Measurements from ENCODE around the gene GRM2. TPM values are rescaled to one million over a fixed set of nuclear protein-coding genes. Genes with fewer than 3 reads are reported as not detected.

GRM2 gene
- total RNA-seq, 2 donors from 2014 or later: not detected

DNA sequence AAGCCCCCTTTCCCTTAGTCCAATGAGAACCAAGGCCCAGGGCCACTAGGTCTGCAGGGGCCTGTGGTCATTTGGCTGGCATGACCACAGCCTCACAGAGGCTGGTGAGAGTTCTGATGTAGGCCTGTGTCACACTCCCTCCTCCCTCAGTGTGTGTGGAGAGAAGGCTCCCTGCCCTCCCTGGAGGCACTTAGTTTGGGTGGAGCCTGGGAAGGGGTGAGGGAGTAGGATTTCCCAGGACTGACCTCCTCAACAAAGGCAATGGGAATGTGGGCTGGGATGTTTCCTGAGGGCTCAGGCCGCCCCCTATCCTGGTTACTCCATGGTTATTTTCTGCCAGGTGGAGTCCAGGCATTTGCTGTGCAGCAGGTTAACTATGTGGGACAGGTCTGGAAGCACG is 28.2 kb upstream of the GRM2 start:
- intact Hi-C loops (cut with DNase I, micrococcal nuclease): no loop called here

DNA sequence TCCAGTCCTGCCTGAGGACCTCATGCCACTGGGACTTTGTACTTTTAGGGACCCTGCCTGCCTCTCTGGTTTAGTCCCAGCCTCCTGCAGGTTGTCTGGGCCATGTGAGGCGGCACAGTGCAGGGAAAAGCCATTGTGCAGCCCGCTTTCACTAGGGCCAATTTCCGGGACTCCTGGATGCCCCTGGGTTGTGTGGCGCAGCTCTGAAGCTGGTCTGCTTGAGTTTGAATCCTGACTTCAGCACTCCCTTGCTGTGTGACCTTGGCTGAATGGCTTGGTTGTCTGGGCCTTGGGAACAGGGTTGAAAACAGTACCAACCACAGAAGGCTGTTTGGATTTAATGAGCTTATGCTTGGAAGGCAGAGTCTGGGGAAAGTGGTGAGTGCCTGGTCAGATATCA is 27.6 kb upstream of the GRM2 start:
- no peak for ATAC-seq
- DNase-seq: no peak
- intact Hi-C loops (cut with DNase I, micrococcal nuclease): no loop called here

More for the DNA sequence above, 28.2 kb upstream of the GRM2 start:
- no peak for ATAC-seq
- DNase-seq: no peak

DNA sequence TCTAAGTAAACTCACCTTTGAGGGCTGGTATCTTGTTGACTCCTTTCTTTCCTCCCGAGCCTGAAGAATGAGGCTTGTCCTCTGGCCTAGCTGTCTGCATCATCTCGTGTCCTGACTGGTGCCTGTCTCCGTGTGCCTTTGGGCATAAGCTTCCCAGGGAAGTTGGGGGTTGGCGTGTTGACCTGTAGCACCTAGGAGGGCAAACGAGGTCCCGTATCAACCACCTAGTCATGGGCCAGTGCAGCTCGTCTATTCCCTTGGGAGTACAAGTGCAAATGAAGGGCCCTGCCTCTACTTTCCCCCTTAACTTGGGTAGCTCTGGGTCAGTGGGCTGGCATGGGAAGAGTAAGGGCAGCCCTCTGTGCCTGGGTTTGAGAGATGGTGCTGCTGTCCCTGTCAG is 27.1 kb upstream of the GRM2 start:
- ATAC-seq: no peak
- DNase-seq: no peak
- intact Hi-C loops (cut with DNase I, micrococcal nuclease): loop anchor here in 1 of 2 donors (10.0 kb wide), 1 partner anchor 175 kb away; the partner anchor contains the start of gene DCAF1

DNA sequence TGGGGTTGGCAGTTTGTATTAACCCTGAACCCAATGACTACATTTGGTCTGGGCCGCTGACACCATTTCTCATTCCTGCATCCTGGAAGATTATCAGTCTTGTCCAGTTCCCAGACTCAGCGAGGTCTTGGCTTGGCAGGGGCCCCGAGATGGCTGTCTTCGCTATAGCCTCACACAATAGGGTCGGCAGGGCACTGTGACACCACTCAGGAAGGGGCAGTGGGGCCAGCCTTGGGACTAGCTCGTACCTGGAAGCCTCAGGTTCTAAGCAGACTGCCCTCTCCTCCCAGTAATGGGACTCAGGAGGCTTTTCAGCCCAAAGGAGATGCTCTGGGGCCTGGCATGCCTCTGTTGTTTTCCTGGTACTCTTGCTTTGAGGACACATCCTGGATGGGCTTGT is 26.7 kb upstream of the GRM2 start:
- DNase-seq (no peak), ATAC-seq (no peak)
- intact Hi-C loops (cut with DNase I, micrococcal nuclease): loop anchor here in 1 of 2 donors (10.0 kb wide), 1 partner anchor 175 kb away; the partner anchor contains the start of gene DCAF1

DNA sequence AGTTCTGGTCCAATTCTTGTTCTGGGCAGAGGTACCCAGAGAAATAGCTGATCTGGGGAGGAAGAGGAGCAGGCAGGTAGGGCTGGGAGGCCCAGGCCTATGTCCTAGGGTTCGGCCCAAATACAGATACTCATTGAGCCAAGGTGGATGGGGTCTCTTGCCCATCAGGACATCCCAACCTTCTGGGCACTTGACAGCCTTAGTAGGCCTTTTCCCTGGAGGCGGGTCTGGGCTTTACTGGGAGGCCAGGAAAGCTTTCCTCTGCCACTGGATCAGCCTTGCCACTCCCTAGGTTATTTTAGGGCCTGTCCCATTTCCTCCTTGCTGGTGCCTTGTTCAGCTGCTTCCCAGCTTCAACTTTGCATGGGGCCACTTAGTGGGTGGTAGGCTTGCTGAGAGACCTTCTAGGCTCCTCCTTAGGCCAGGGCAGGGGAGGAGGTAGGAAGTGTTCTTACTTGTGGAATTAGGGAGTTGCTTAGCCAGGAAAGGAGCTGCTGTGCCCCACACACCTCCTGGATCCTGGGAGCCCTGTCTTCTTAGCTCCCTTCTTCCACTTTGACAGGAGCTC is 26.1 kb upstream of the GRM2 start:
- DNase-seq: no peak
- intact Hi-C loops (cut with DNase I, micrococcal nuclease): loop anchor here in 1 of 2 donors (10.0 kb wide), 1 partner anchor 176 kb away; the partner anchor contains the start of gene DCAF1
- peak; percentile 48 for ATAC-seq

DNA sequence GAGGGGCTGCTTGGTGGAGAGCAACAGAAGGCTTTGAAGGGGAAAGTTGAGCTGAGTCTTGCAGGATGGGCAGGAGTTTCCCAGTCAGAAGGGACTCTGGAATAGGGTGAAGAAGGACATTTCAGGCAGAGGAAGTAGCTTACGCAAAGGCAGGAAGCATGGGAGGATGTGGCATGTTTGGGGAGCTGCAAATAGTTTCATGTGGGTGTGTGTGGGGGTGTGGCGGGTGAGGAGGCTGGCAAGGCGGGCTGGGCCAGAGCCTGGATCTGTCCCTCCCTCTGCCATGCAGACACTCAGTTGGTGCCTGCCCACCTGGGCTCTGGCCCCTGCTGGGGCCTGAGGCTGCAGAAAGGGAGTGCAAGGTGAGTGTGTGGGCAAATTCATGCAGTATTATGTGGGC is 25.4 kb upstream of the GRM2 start:
- peak; percentile 65 to 69 for DNase-seq
- intact Hi-C loops (cut with DNase I, micrococcal nuclease): loop anchor here in 1 of 2 donors (10.0 kb wide), 1 partner anchor 177 kb away; the partner anchor contains the start of gene DCAF1
- peak; percentile 80 for ATAC-seq

DNA sequence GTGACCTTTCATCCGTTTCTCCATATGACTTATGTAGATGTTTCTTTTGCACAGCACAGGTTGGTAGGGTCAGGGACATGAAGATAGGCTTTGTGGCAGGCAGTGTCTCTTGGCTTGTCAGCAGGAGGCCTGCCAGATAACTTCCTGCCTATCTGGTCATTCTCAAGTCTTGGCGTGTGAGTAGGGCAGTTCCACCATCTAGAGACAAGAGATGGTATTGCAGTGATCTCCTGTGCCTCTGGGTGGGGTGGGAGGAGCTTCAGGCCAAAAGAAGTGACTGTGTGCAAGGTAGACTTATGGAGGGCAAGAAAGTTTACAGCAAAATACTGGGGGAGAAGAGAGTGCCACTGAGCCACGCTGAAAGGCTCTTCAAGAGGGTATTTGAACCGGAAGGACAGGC is 24.8 kb upstream of the GRM2 start:
- DNase-seq (peak; percentile 60 to 77), ATAC-seq (peak; percentile 94)
- intact Hi-C loops (cut with DNase I, micrococcal nuclease): loop anchor here in 1 of 2 donors (10.0 kb wide), 1 partner anchor 177 kb away; the partner anchor contains the start of gene DCAF1

DNA sequence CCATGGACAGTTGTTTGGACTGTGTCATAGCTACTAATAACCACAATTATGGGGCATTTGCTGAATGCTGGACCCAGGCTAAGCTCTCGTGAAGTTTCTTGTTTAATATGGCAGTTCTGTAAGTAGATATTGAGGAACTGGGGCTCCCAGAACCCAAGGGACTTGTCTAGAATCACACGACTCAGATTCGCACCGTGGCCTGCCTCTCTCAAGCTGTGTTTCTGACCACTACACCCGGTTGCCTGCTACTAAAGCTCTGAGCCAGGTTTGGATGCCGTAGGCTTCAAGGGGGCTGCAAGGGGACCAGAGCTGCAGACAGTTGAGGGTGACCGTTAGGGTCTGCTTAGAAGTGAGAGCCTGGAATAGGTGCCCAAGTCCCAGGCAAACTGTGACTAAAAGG is 24.3 kb upstream of the GRM2 start:
- no peak for DNase-seq
- no peak for ATAC-seq
- intact Hi-C loops (cut with DNase I, micrococcal nuclease): loop anchor here in 1 of 2 donors (10.0 kb wide), 1 partner anchor 178 kb away; the partner anchor contains the start of gene DCAF1

DNA sequence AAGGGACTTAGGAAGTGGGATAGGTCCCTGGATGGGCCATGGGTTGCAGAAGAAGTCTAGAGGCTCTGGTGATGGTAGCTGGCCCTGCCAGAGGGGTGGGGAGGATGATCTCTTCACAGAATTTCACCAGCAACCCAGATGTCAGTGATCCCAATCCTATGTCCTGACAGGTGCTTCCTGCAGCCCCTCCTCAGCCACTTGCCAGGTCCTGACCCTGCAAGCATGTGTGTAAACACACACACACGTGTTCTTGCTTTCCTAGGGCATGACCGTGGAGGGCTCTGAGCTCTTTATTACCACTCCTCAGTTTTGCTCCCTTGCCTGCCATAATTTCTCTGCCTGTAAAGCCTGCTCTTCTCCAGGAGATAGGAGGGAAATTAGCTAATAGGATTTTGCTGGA is 23.3 kb upstream of the GRM2 start:
- intact Hi-C loops (cut with DNase I, micrococcal nuclease): loop anchor here in 1 of 2 donors (10.0 kb wide), 1 partner anchor 179 kb away; the partner anchor contains the start of gene DCAF1
- DNase-seq (no peak), ATAC-seq (no peak)

DNA sequence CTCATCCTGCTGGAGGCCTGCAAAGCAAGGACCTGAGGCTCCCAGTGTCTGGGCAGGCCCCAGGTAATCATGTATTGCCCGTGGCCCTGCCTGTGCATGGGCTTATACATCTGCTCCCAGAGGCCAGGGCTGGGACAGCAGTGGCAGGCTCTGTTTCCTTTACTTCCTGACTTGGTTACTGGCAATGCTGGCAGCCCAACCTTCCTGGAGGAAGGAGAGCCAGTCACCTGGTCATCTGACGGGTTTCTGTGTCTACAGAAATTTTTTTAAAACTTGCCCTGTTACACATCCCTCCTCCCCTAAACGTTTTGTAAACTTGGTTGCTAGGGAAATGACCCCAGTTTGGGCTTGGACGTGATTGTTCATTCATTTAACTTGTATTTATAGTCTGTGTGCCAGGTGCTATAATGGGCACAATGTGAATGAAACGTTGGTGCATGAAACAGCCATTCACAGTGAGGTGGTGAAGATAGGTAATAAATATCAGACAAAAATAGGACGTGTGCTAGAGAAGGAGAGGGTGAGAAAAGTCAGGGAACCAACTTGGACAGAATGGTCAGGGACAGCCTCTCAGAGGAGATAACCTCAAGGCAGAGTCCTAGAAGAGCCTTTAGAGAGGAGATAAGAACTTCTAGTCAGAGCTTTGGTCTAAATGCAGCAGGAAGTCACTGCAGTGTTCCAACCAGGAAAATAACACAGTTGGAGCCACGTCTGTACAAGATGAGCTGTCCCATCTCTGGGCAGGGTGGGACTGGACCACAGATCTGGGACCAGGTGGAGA is 21.7 kb upstream of the GRM2 start:
- ATAC-seq (no peak), DNase-seq (no peak)
- intact Hi-C loops (cut with DNase I, micrococcal nuclease): loop anchor here in 1 of 2 donors (10.0 kb wide), 1 partner anchor 180 kb away; the partner anchor contains the start of gene DCAF1

DNA sequence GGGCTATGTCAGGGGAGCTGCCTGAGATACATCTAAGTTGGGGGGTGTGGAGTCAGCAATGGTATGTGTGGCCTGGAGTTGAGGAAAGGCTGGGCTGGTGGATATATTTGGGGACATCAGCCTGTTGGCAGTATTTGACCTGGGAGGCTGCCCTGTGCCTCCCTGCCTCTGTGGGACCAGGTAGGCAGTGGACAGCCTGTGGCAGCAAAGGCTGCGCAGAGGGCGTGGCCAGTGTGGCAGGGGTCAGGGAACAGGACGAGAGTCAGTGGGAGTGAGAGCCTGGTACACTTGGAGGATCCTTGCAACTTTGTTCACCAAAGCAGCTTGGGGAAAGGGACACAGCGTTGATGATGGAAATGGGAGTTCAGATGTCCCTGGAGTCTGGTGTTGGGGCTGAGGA is 20.8 kb upstream of the GRM2 start:
- intact Hi-C loops (cut with DNase I, micrococcal nuclease): loop anchor here in 1 of 2 donors (10.0 kb wide), 1 partner anchor 181 kb away; the partner anchor contains the start of gene DCAF1
- ATAC-seq: no peak
- DNase-seq: no peak

DNA sequence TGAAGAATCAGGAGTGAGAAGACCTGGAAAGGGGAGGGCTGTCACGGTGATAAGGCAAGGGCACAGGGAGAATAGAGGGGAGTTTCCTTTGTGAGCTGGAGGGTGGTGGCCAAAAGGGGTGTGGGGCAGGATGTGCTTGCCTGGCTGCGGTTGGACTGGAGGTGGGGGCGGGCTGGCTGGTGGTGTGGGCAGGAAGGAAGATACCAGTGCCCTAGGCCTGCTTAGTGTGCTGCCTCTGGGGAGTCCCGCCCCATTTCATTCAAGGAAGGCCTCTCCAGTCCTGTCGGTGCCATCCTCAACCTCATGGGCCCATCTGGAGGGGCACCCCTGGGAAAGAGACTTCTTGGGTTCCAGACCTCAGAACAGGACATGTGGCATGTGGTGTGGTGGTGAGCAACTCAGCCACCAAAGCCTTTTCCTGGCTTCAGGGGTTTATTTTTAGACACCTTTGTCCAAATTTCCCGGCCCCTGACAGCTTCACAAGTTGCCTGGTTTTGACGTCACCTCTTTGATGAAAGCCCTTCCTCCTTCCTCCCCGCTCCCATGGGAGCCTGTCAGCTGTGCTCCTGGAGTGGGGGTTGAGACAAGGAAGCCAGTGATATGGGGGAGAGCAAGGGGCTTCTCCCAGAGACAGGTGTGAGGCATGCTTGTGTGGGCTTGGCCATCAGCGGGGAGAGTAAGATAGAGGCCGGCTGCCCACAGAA is 20.2 kb upstream of the GRM2 start:
- intact Hi-C loops (cut with DNase I, micrococcal nuclease): loop anchor here in 1 of 2 donors (10.0 kb wide), 1 partner anchor 182 kb away; the partner anchor contains the start of gene DCAF1
- DNase-seq (peak; percentile 42 to 60), ATAC-seq (peak; percentile 29)

DNA sequence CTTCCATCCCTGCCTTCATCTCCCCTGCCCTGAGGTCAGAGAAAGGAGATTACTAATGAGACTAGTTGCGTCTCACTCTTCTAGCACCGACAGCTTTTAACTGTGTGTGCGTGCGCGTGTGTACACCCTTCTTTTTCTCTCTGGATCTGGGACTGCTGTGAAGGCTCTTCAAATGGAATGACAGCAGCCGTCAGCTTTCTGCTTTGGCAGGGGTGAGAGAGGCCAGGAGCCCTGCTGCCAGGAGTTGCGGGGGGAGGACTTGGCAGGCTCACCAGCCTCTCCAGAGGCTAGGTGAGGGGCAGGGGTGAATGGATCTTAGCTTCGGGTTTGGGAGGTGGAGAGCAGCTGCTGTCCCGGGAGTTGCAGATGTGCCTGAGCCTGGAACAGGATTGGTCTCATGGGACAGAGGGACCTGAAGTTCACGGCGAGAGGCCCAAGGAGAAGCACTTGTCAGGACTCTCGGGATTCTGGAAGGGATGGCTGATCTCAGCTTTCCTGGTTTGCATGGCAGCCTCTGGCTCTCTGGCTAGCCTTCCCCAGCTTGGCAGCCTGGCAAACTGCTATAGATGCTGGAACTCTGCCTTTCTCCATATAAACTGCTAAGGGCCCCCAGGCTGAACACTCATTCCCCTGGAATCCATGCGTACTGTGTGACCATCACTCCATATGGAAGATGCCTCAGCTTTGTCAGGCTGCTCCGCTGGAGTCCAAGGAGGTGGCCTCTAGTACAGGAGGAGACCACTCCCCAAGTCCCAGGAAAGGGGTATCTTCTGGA is 19.2 kb upstream of the GRM2 start:
- ATAC-seq (no peak), DNase-seq (no peak)
- intact Hi-C loops (cut with DNase I, micrococcal nuclease): loop anchor here in 1 of 2 donors (10.0 kb wide), 1 partner anchor 183 kb away; the partner anchor contains the start of gene DCAF1

DNA sequence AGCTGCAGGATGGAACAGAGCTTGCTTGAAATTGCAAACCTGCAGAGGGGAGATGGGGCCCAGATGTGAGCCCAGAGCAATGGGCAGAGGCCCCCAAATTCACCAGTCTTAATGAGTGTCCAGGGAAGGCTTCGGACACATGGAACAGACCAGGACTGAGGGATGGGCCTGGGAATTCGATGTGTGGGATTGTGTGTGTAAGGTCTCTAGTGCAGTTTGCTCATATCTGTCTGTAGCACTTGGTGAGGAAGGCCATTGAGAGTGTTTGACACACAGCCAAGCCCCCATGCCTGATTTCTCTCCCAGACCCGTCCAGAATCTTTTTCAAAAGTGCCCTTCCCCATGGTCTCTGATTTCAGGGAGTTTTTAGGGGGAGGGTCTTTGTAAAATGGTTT is 18.7 kb upstream of the GRM2 start:
- ATAC-seq: no peak
- DNase-seq: no peak
- intact Hi-C loops (cut with DNase I, micrococcal nuclease): loop anchor here in 1 of 2 donors (10.0 kb wide), 1 partner anchor 183 kb away; the partner anchor contains the start of gene DCAF1

DNA sequence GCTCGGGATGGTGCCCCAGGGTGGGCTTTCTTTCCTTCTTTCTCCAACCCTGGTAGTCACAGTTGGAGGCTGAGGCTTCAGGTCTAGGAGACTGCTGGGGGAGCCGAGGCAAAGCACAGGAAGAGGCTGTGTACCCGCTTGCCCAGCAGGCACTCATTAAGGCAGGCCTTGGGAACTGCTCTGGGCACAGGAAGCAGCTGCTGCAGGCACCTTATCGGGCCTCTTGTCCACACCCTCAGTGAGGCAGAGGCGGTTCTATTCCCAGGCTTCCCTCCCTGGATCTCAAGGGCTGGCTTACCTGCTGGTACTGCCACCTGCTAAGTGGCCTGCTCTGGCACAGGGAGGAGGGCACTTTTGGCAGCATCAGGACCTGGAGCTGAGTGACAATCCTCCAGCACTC is 15.8 kb upstream of the GRM2 start:
- intact Hi-C loops (cut with DNase I, micrococcal nuclease): no loop called here
- DNase-seq (no peak), ATAC-seq (no peak)

DNA sequence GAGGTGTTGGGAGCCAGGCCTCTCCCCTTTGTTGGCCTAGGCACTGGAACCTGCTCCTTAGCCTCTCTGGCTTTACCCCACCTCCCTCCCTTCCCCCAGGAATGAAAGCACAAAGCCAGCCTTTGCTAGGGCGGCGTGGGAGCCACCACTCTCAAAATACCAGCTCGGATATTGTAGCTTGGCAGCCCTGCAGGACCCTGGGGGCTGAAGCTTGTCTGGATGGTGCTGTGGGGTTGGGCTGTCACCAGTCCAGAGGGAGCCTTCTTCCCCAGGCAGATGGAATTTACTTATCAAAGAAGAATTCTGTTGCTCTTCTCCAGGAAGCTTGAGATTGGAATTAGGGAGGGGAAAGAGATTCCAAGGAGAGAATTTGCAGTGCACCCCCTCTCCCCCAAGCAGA is 14.9 kb upstream of the GRM2 start:
- no peak for ATAC-seq
- intact Hi-C loops (cut with DNase I, micrococcal nuclease): no loop called here
- DNase-seq: no peak

DNA sequence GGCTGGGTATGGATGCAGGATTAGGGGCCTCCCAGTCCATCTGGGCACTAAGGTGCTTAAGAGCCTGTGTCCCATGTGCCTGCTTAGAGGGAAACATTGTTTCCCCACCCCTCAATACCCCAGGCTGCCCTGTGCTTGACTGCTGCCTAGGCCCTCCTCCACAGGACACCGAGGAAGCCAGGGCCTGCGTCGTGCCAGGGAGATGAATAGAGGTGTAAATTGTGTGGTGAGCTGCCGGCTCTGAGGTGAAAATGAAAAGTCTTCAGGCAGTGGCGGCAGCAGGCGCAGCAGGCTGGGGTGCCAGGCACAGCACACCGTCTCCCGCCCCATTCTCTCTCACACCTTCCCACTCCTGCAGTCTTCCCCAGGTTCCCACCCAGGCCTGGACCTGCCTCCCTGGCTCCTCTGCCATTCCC is 13.9 kb upstream of the GRM2 start:
- ATAC-seq (no peak), DNase-seq (no peak)
- intact Hi-C loops (cut with DNase I, micrococcal nuclease): no loop called here

DNA sequence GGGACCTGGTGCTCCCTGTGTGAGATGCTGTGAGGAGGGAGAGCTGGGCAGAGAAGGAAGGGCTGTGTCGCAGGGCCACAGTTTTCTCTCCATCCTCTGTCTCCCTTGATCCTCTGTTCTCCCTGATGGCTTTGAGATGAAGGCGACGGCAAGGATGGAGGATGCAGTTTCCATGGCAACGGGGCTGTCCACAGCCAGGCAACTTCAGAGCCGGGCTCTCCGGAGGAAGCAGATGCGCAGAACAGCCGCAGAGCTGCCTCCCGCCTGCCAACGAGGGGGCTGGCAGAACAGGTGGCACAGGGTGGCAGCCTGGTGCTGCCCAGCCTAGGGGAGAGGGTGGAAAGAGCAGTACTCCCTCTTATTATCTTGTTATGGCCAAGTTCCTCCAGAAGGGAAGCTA is 9.9 kb upstream of the GRM2 start:
- no peak for ATAC-seq
- DNase-seq: no peak
- intact Hi-C loops (cut with DNase I, micrococcal nuclease): no loop called here

Data from left colon (tissue), 2 donors.